Astrocyte (in vitro differentiated cells and primary cell): ENCODE measurements around the gene METAP1D.
A peak's percentile ranks its signal among the peaks of the same experiment; 100 is the strongest.

ENCODE experiments used
- EZH2 ChIP-seq: IDR thresholded peaks from 2 replicates; pipeline ENCODE4 v1.6.1; 2012; ENCODE audit warnings: mild to moderate bottlenecking, low read length, inconsistent platforms; ENCODE audit not compliant: insufficient read depth
- TF ChIP-seq, protein P1 (sequence below): IDR thresholded peaks from 2 replicates; pipeline ENCODE4 v1.5.1; 2011; ENCODE audit warnings: low read depth, mild to moderate bottlenecking, inconsistent platforms, low read length, moderate library complexity; ENCODE audit not compliant: insufficient read depth

DNA sequence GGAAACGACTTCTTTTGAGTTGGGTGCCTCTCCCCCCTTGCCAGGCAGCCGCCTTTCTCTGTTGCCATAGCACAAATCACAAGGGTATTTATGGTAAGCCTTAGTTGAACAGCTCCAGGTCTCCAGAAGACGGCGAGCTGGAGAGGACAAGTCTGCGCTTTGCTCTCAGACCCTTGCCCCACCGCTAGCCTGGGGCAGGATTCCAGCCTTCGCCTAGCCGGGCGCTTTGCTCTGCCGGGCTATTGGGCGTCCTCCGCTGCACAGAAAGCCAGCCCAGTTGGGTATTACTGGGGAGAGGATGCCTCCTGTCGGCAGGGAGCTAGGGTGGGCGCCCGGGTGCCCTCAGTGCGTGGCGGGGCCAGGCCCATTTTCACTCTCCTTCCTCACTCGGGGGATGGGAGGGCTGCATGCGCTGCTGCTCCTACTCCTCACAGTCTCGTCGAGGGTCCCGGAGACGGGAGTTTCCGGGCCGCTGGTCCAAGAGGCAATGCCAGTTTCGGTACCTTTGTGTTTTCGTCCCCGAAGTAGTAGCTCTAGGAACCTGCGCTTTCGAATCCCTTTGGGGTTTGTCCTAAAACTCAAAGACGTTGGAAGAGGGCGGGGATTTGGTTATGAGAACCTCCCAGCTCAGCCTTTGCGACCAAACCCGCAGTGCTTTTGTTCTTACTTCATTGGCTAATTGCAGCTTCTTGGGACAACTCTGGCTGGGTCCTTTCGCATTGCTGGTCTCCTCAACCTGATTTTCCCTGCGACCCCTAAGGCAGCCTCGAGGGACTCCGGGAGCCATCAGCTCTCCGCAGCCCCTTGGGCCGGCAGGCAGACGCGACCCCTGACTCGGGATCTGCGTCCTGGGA is 106.6 kb downstream of the METAP1D start:
- peak; percentile 62 for TF ChIP-seq EZH2
- TF ChIP-seq, protein P1, sequence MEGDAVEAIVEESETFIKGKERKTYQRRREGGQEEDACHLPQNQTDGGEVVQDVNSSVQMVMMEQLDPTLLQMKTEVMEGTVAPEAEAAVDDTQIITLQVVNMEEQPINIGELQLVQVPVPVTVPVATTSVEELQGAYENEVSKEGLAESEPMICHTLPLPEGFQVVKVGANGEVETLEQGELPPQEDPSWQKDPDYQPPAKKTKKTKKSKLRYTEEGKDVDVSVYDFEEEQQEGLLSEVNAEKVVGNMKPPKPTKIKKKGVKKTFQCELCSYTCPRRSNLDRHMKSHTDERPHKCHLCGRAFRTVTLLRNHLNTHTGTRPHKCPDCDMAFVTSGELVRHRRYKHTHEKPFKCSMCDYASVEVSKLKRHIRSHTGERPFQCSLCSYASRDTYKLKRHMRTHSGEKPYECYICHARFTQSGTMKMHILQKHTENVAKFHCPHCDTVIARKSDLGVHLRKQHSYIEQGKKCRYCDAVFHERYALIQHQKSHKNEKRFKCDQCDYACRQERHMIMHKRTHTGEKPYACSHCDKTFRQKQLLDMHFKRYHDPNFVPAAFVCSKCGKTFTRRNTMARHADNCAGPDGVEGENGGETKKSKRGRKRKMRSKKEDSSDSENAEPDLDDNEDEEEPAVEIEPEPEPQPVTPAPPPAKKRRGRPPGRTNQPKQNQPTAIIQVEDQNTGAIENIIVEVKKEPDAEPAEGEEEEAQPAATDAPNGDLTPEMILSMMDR = peak; percentile 18
